WTC11 (cell line): ENCODE results near the gene ADD1.

Experiments
- ZNF219 ChIP-seq: sonication (generic); formaldehyde crosslinking; IDR thresholded peaks from 2 replicates; pipeline ENCODE4 v1.8.0; 2023; ENCODE audit warnings: missing genetic modification reagents, mild to moderate bottlenecking, borderline replicate concordance
- ZNF396 ChIP-seq: fragments of 250-450 bp; sonication (Bioruptor Pico); IDR thresholded peaks from 2 replicates; pipeline ENCODE4 v1.8.0; 2021; ENCODE audit warnings: mild to moderate bottlenecking, moderate library complexity, borderline replicate concordance
- TF ChIP-seq, protein P1 (sequence below): fragments of 200-600 bp; IDR thresholded peaks from 2 replicates; pipeline ENCODE4 v1.8.0; 2022; ENCODE audit warnings: antibody characterized with exemption
- TF ChIP-seq, protein P2 (sequence below): sonication (generic); formaldehyde crosslinking; IDR thresholded peaks from 2 replicates; pipeline ENCODE4 v1.8.1; 2023; ENCODE audit warnings: mild to moderate bottlenecking, missing genetic modification reagents, moderate library complexity
- TF ChIP-seq, protein P3 (sequence below): fragments of 250-450 bp; sonication (Bioruptor Pico); IDR thresholded peaks from 2 replicates; pipeline ENCODE4 v2.1.2; 2022; ENCODE audit warnings: mild to moderate bottlenecking, moderate library complexity

DNA sequence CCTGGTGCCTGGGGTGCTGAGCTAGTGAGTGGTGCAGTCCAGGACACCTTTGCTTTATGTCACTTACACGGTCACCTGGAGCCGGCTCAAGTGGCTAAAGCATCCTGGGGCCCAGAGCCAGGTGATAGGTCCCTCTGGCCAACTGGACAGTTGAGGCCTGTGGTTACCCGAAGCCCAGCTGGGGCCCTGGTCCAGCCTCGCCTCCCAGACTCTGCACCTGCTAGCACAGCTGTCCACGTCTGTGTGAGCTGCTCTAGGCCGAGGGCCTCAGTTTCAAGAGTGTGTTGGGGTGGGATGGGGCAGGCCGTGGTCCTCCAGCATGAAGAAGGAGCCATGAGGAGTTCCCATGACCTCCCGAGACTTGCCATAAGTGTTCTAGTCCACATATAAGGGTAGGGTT lies 7.7 kb upstream of the ADD1 start:
- TF ChIP-seq, protein P1, sequence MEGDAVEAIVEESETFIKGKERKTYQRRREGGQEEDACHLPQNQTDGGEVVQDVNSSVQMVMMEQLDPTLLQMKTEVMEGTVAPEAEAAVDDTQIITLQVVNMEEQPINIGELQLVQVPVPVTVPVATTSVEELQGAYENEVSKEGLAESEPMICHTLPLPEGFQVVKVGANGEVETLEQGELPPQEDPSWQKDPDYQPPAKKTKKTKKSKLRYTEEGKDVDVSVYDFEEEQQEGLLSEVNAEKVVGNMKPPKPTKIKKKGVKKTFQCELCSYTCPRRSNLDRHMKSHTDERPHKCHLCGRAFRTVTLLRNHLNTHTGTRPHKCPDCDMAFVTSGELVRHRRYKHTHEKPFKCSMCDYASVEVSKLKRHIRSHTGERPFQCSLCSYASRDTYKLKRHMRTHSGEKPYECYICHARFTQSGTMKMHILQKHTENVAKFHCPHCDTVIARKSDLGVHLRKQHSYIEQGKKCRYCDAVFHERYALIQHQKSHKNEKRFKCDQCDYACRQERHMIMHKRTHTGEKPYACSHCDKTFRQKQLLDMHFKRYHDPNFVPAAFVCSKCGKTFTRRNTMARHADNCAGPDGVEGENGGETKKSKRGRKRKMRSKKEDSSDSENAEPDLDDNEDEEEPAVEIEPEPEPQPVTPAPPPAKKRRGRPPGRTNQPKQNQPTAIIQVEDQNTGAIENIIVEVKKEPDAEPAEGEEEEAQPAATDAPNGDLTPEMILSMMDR, result no peak
- no peak for TF ChIP-seq ZNF219
- no peak for TF ChIP-seq ZNF396 (CRISPR knock-in tag)
- TF ChIP-seq, protein P2, sequence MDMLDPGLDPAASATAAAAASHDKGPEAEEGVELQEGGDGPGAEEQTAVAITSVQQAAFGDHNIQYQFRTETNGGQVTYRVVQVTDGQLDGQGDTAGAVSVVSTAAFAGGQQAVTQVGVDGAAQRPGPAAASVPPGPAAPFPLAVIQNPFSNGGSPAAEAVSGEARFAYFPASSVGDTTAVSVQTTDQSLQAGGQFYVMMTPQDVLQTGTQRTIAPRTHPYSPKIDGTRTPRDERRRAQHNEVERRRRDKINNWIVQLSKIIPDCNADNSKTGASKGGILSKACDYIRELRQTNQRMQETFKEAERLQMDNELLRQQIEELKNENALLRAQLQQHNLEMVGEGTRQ, result no peak
- TF ChIP-seq, protein P3, sequence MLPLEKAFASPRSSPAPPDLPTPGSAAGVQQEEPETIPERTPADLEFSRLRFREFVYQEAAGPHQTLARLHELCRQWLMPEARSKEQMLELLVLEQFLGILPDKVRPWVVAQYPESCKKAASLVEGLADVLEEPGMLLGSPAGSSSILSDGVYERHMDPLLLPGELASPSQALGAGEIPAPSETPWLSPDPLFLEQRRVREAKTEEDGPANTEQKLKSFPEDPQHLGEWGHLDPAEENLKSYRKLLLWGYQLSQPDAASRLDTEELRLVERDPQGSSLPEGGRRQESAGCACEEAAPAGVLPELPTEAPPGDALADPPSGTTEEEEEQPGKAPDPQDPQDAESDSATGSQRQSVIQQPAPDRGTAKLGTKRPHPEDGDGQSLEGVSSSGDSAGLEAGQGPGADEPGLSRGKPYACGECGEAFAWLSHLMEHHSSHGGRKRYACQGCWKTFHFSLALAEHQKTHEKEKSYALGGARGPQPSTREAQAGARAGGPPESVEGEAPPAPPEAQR (CRISPR knock-in tag), result no peak
